Measurements from ENCODE around the gene MYG1.
"Not testable (repeated sequence)": the region's sequence is repeated elsewhere in the genome, so short reads cannot be mapped to it uniquely, and the experiment has no call there.

The MYG1 gene

GRCh38 chr12:53328043-53328435 lies 28.5 kb downstream of the MYG1 start:
- DNase-seq, result no peak

GRCh38 chr12:53330671-53331070 lies 31.2 kb downstream of the MYG1 start:
- DNase-seq, result no peak

- not testable (repeated sequence) for DNase-seq
Measured at GRCh38 chr12:53332339-53332738, 32.8 kb downstream of the MYG1 start.

- no peak for DNase-seq
Measured at GRCh38 chr12:53332744-53333143, 33.2 kb downstream of the MYG1 start.

GRCh38 chr12:53333289-53333688 lies 33.8 kb downstream of the MYG1 start:
- DNase-seq, result no peak

- no peak for DNase-seq
Measured at GRCh38 chr12:53333845-53334244, 34.4 kb downstream of the MYG1 start.

GRCh38 chr12:53334822-53335221 lies 35.3 kb downstream of the MYG1 start:
- DNase-seq, result no peak

- DNase-seq, result no peak
Measured at GRCh38 chr12:53336181-53336681, 36.7 kb downstream of the MYG1 start, which contains the start of gene SP7. Gene SP7, minus strand, starts transcription at chr12:53336354. Its CDS starts 708 bp downstream, at chr12:53335646.

- DNase-seq, result no peak
Measured at GRCh38 chr12:53338017-53338416, 38.5 kb downstream of the MYG1 start.

GRCh38 chr12:53338916-53339315 lies 39.4 kb downstream of the MYG1 start:
- DNase-seq, result no peak

- DNase-seq, result no peak
Measured at GRCh38 chr12:53340398-53340797, 40.9 kb downstream of the MYG1 start.

- no peak for DNase-seq
Measured at GRCh38 chr12:53343449-53343848, 44.0 kb downstream of the MYG1 start.

- DNase-seq, result no peak
Measured at GRCh38 chr12:53343969-53344368, 44.5 kb downstream of the MYG1 start.

- DNase-seq, result no peak
Measured at GRCh38 chr12:53344487-53344823, 45.0 kb downstream of the MYG1 start.

GRCh38 chr12:53344824-53345485 lies 45.5 kb downstream of the MYG1 start:
- DNase-seq, result peak; percentile 35 to 72 (median 58)

- DNase-seq, result no peak
Measured at GRCh38 chr12:53345486-53346188, 46.1 kb downstream of the MYG1 start.

GRCh38 chr12:53346491-53346890 lies 47.0 kb downstream of the MYG1 start:
- no peak for DNase-seq

- DNase-seq, result no peak
Measured at GRCh38 chr12:53347905-53348304, 48.4 kb downstream of the MYG1 start.

GRCh38 chr12:53352331-53353256 lies 53.1 kb downstream of the MYG1 start:
- peak; percentile 58 to 83 (median 79) for DNase-seq

GRCh38 chr12:53353257-53353655 lies 53.8 kb downstream of the MYG1 start:
- no peak for DNase-seq

- DNase-seq, result no peak
Measured at GRCh38 chr12:53355121-53355520, 55.6 kb downstream of the MYG1 start.
